Mucosa of descending colon (tissue), 3 donors: ENCODE data around the gene H6PD. TPM values are rescaled to one million over a fixed set of nuclear protein-coding genes. Genes with fewer than 3 reads are reported as not detected.

ENCODE experiments used
- ATAC-seq: fragments of 200-7000 bp; cut with Tn5 transposase; one replicate; pipeline ENCODE4 v1.9.1; 2020; ENCODE audit warnings: mild to moderate bottlenecking, moderate library complexity
- DNase-seq, 3 donors: peaks; one replicate each; pipeline ENCODE4 v3.0.0-alpha.2; 2020
- H3K36me3 ChIP-seq: fragments of 200-600 bp; one replicate; pipeline ENCODE4 v1.8.0; 2021; ENCODE audit warnings: low read depth, mild to moderate bottlenecking
- H3K4me1 ChIP-seq: fragments of 200-600 bp; one replicate; pipeline ENCODE4 v1.8.0; 2021; ENCODE audit warnings: low read depth, mild to moderate bottlenecking
- H3K4me3 ChIP-seq: fragments of 200-600 bp; one replicate; pipeline ENCODE4 v1.8.0; 2021; ENCODE audit warnings: mild to moderate bottlenecking
- H3K9me3 ChIP-seq: fragments of 200-600 bp; one replicate; pipeline ENCODE4 v1.8.0; 2021; ENCODE audit warnings: mild to moderate bottlenecking
- CTCF ChIP-seq: fragments of 200-600 bp; IDR thresholded peaks from one replicate; pipeline ENCODE4 v1.8.0; 2022; ENCODE audit warnings: antibody characterized with exemption, mild to moderate bottlenecking
- intact Hi-C, 2 donors: fragments of 100-400 bp; cut with DNase I in 1 of 2; cut with micrococcal nuclease in 1 of 2; formaldehyde crosslinking; loops; one replicate each; pipeline versions ENCODE4 v1.11.0 to v1.11.1; 2022; cut with DNase I, micrococcal nuclease
- total RNA-seq, 3 donors: library from RNA; stranded (reverse); fragmentation: NEBNext Ultra II Directional in 2 of 3; extraction: Animal tissue kit (Norgen Biotek cat#: 25700) in 2 of 3; gene quantifications; one replicate each; pipeline versions ENCODE4 v1.2.1 to v1.2.4, GENCODE V29; 2021 to 2023
- donor health status: DM: no; HTN: no; CAD: no; lungs with moderate emphysema.
- donor health status: DM: no; HTN: no; CAD: no.
- donor health status: DM: no; HTN: yes; CAD: no.

Gene H6PD
- total RNA-seq, 3 donors from 2014 or later, result 27.6 to 35.3 (median 31.9) TPM

GRCh38 chr1:9203511-9203982 is 31.0 kb upstream of the H6PD start:
- DNase-seq (no peak), ATAC-seq (peak; percentile 56)
- intact Hi-C loops, result no loop called here
- Histone ChIP-seq H3K9me3 (no peaks in the 10 kb centered on the region), H3K36me3 (no peaks in the 10 kb centered on the region), H3K4me3 (no peak overlapping the region), H3K4me1 (no peaks in the 10 kb centered on the region)
- TF ChIP-seq CTCF, result no peak

- intact Hi-C loops, result no loop called here
Measured at GRCh38 chr1:9204156-9204720, 30.3 kb upstream of the H6PD start.

GRCh38 chr1:9207086-9207485 is 27.5 kb upstream of the H6PD start:
- no peak for TF ChIP-seq CTCF
- no peak for ATAC-seq
- intact Hi-C loops, result no loop called here

More at GRCh38 chr1:9204156-9204720, 30.3 kb upstream of the H6PD start:
- no peak for TF ChIP-seq CTCF
- no peaks in the 10 kb centered on the region for H3K36me3 ChIP-seq
- ATAC-seq (no peak), DNase-seq (no peak)
- no peaks in the 10 kb centered on the region for H3K4me1 ChIP-seq
- H3K4me3 ChIP-seq, result no peak overlapping the region
- H3K9me3 ChIP-seq, result no peaks in the 10 kb centered on the region

GRCh38 chr1:9207715-9208114 is 26.9 kb upstream of the H6PD start:
- no peak for TF ChIP-seq CTCF
- Histone ChIP-seq H3K4me3 (no peak overlapping the region), H3K4me1 (no peaks in the 10 kb centered on the region), H3K9me3 (no peaks in the 10 kb centered on the region), H3K36me3 (no peaks in the 10 kb centered on the region)
- intact Hi-C loops, result no loop called here
- DNase-seq (no peak), ATAC-seq (no peak)

More at GRCh38 chr1:9207086-9207485, 27.5 kb upstream of the H6PD start:
- no peaks in the 10 kb centered on the region for H3K9me3 ChIP-seq
- H3K4me1 ChIP-seq, result no peaks in the 10 kb centered on the region
- no peak for DNase-seq
- H3K36me3 ChIP-seq, result no peaks in the 10 kb centered on the region
- H3K4me3 ChIP-seq, result no peak overlapping the region

- DNase-seq, result no peak
- no peak for ATAC-seq
- H3K4me1 ChIP-seq, result no peaks in the 10 kb centered on the region
- no peak for TF ChIP-seq CTCF
- no peak overlapping the region for H3K4me3 ChIP-seq
- intact Hi-C loops, result no loop called here
- no peaks in the 10 kb centered on the region for H3K9me3 ChIP-seq
- H3K36me3 ChIP-seq, result no peaks in the 10 kb centered on the region
Measured at GRCh38 chr1:9211291-9211811, 23.2 kb upstream of the H6PD start.

GRCh38 chr1:9212735-9213134 is 21.8 kb upstream of the H6PD start:
- TF ChIP-seq CTCF, result no peak
- no peaks in the 10 kb centered on the region for H3K36me3 ChIP-seq
- ATAC-seq, result no peak

More at GRCh38 chr1:9212735-9213134, 21.8 kb upstream of the H6PD start:
- H3K9me3 ChIP-seq, result no peaks in the 10 kb centered on the region
- no peak overlapping the region for H3K4me3 ChIP-seq
- no peak for DNase-seq
- no peaks in the 10 kb centered on the region for H3K4me1 ChIP-seq
- intact Hi-C loops, result no loop called here
